GM12878 (cell line): ENCODE results near the gene CRTC2. TPM values are rescaled to one million over a fixed set of nuclear protein-coding genes. Genes with fewer than 3 reads are reported as not detected.

Experiments
- ATAC-seq: fragments of 200-7000 bp; cut with Tn5 transposase; 3 replicates; pipeline ENCODE4 v1.9.1; 2020; ENCODE audit warnings: mild to moderate bottlenecking, moderate library complexity
- BruUV-seq: library from RNA; stranded (reverse); fragments of 400-500 nt; replicated peaks from 2 replicates; lab custom pipeline; 2021; lab: Mats Ljungman, UMichigan
- CTCF ChIA-PET: fragments of 300-600 bp; sonication (Branson Sonifier 250); formaldehyde crosslinking; extraction: SDS; loops from one replicate; lab custom pipeline; 2021; ENCODE audit warnings: inconsistent platforms; lab: Yijun Ruan, JAX
- POLR2A ChIA-PET: fragments of 350-600 bp; formaldehyde crosslinking; extraction: SDS; loops from one replicate; lab custom pipeline; 2021; ENCODE audit warnings: inconsistent platforms; lab: Charles Lee
- RAD21 ChIA-PET: fragments of 300-600 bp; sonication (Branson Sonifier 250); formaldehyde crosslinking; loops from one replicate; lab custom pipeline; 2023; ENCODE audit warnings: antibody characterized with exemption; ENCODE audit not compliant: unreplicated experiment; lab: Charles Lee
- SMC1A ChIA-PET: fragments of 300-600 bp; sonication (Branson Sonifier 250); formaldehyde crosslinking; loops from one replicate; lab custom pipeline; 2023; ENCODE audit not compliant: unreplicated experiment, uncharacterized antibody; lab: Charles Lee
- DNase-seq: peaks from one replicate; pipeline ENCODE4 v3.0.0-alpha.2; 2011; ENCODE audit warnings: low read depth, low spot score
- FAIRE-seq: peaks from 3 replicates; lab custom pipeline; 2011; peaks lifted over from hg19 to GRCh38; lab: Jason Lieb, UNC
- H2AFZ ChIP-seq: 2 replicates; pipeline ENCODE4 v1.6.0; 2011; ENCODE audit warnings: low read depth, low read length, control low read depth; ENCODE audit not compliant: control insufficient read depth
- H3K27ac ChIP-seq: 2 replicates; pipeline ENCODE4 v1.5.1; 2011; ENCODE audit warnings: control low read depth; ENCODE audit not compliant: control insufficient read depth, insufficient read depth
- H3K27me3 ChIP-seq, 2 experiments: replicated peaks in 1 of 2; 2 replicates each; pipeline versions ENCODE4 v1.6.0 to v1.6.1; 2011; ENCODE audit warnings: low read length in 1 of 2; ENCODE audit not compliant: control insufficient read depth in 2 of 2, insufficient read depth in 2 of 2
- H3K36me3 ChIP-seq, 2 experiments: 2 replicates each; pipeline ENCODE4 v1.5.1; 2011; ENCODE audit warnings: low read length in 1 of 2; ENCODE audit not compliant: control insufficient read depth in 2 of 2, insufficient read depth in 2 of 2
- H3K4me1 ChIP-seq: 2 replicates; pipeline ENCODE4 v1.6.1; 2011; ENCODE audit warnings: mild to moderate bottlenecking, low read length, moderate library complexity, mixed read lengths; ENCODE audit not compliant: control insufficient read depth, insufficient read depth
- H3K4me2 ChIP-seq: 2 replicates; pipeline ENCODE4 v1.6.0; 2011; ENCODE audit warnings: control low read depth; ENCODE audit not compliant: control insufficient read depth, insufficient read depth
- H3K4me3 ChIP-seq: fragments of 200-600 bp; sonication (generic); 2 replicates; pipeline ENCODE4 v1.5.1; 2016
- H3K79me2 ChIP-seq: 2 replicates; pipeline ENCODE4 v1.6.0; 2011; ENCODE audit warnings: low read length; ENCODE audit not compliant: control insufficient read depth, insufficient read depth
- H3K9ac ChIP-seq: 2 replicates; pipeline ENCODE4 v1.8.0; 2011; ENCODE audit warnings: low read length, control low read depth, mixed read lengths; ENCODE audit not compliant: control insufficient read depth, insufficient read depth
- H3K9me3 ChIP-seq: replicated peaks from 3 replicates; pipeline ENCODE4 v1.5.1; 2011; ENCODE audit warnings: mild to moderate bottlenecking, low read length; ENCODE audit not compliant: control insufficient read depth, insufficient read depth
- H4K20me1 ChIP-seq: 2 replicates; pipeline ENCODE4 v1.6.0; 2011; ENCODE audit not compliant: control insufficient read depth, insufficient read depth
- ATF2 ChIP-seq: IDR thresholded peaks from 2 replicates; pipeline ENCODE4 v1.6.1; 2012; ENCODE audit warnings: low read length, inconsistent platforms
- CHD2 ChIP-seq: IDR thresholded peaks from 2 replicates; pipeline ENCODE4 v1.6.1; 2011; ENCODE audit warnings: low read depth, low read length, improper control_type of control experiment, borderline replicate concordance
- CHD4 ChIP-seq: fragments of 200-600 bp; sonication (generic); IDR thresholded peaks from 2 replicates; pipeline ENCODE4 v1.6.1; 2016; ENCODE audit warnings: mild to moderate bottlenecking
- E4F1 ChIP-seq: fragments of 450-650 bp; IDR thresholded peaks from 2 replicates; pipeline ENCODE4 v1.6.1; 2018; ENCODE audit warnings: borderline replicate concordance, mild to moderate bottlenecking; ENCODE audit not compliant: partially characterized antibody
- MEF2A ChIP-seq: IDR thresholded peaks from 2 replicates; pipeline ENCODE4 v1.6.1; 2011; ENCODE audit warnings: low read depth, mild to moderate bottlenecking, low read length, moderate library complexity; ENCODE audit not compliant: insufficient read depth
- MXI1 ChIP-seq: fragments of 150-350 bp; IDR thresholded peaks from 2 replicates; pipeline ENCODE4 v1.6.1; 2011; ENCODE audit warnings: low read depth, mild to moderate bottlenecking, inconsistent platforms, low read length, improper control_type of control experiment
- NFXL1 ChIP-seq: fragments of 450-650 bp; IDR thresholded peaks from 2 replicates; pipeline ENCODE4 v1.6.1; 2017; ENCODE audit warnings: antibody characterized with exemption, mild to moderate bottlenecking, borderline replicate concordance
- NFYB ChIP-seq: IDR thresholded peaks from 2 replicates; pipeline ENCODE4 v1.6.1; 2011; ENCODE audit warnings: low read depth, mild to moderate bottlenecking, low read length, improper control_type of control experiment, moderate library complexity; ENCODE audit not compliant: insufficient read depth
- POLR2AphosphoS2 ChIP-seq: IDR thresholded peaks from 2 replicates; pipeline ENCODE4 v1.6.1; 2011; ENCODE audit warnings: low read depth, mild to moderate bottlenecking, low read length, improper control_type of control experiment, moderate library complexity
- SKIL ChIP-seq: fragments of 450-650 bp; IDR thresholded peaks from 2 replicates; pipeline ENCODE4 v1.6.1; 2017; ENCODE audit warnings: mild to moderate bottlenecking, low read depth, inconsistent platforms; ENCODE audit not compliant: poor library complexity, severe bottlenecking
- ZNF207 ChIP-seq: fragments of 450-650 bp; IDR thresholded peaks from 2 replicates; pipeline ENCODE4 v1.6.1; 2014; ENCODE audit warnings: antibody characterized with exemption, mild to moderate bottlenecking, borderline replicate concordance
- WGBS: methylation state at CpG from one replicate; pipeline ENCODE4 v1.1.6; 2016; ENCODE audit warnings: low lambda C conversion rate; ENCODE audit not compliant: insufficient replicate concordance, insufficient coverage; ENCODE audit errors: missing lambda C conversion rate; 5-methylcytosine and 5-hydroxymethylcytosine counted together
- in situ Hi-C: fragments of 300-500 bp; cut with MboI; formaldehyde crosslinking; loops from 9 replicates; pipeline ENCODE4 v1.14.3; 2018; ENCODE audit warnings: mixed read lengths
- intact Hi-C: fragments of 100-400 bp; cut with micrococcal nuclease; formaldehyde crosslinking; loops from one replicate; pipeline ENCODE4 v1.14.2; 2022; ENCODE audit not compliant: unreplicated experiment
- polyA plus RNA-seq, 11 experiments: library from polyadenylated mRNA; depleted of rRNA in 4 of 11; unstranded in 6 of 11; stranded (reverse) in 5 of 11; fragments of >200 nt; fragmentation: Nextera tagmentation in 4 of 11; fragmentation: Illumina TruSeq in 1 of 11; extraction: Ambion mirVana in 4 of 11; extraction: Trizol in 1 of 11; gene quantifications; 1 replicate in 1 of 11; 2 replicates in 10 of 11; pipeline versions ENCODE4 v1.2.1 to v1.2.3, GENCODE V29; 2011 to 2016; ENCODE audit warnings: inconsistent platforms in 2 of 11, missing spikeins in 2 of 11, low read depth in 1 of 11
- total RNA-seq, 4 experiments: library from RNA; depleted of rRNA in 3 of 4; stranded (reverse); fragments of >200 nt in 3 of 4; fragmentation: Illumina TruSeq in 1 of 4; extraction: Trizol in 1 of 4; gene quantifications; 2 replicates each; pipeline versions ENCODE4 v1.2.1 to v1.2.3, GENCODE V29; 2013 to 2021

CRTC2 gene
- total and polyA plus RNA-seq, 10 of the 15 experiments (the other 5 are each of a cell fraction or from before 2014, with no cell fraction given): 5.1 to 57.9 (median 32.7) TPM

- no peak for TF ChIP-seq MXI1
- TF ChIP-seq E4F1: no peak
Observed at GRCh38 chr1:153908071-153908470, 50.3 kb downstream of the CRTC2 start (continued).

- ChIA-PET RAD21 (no interaction called here), CTCF (interaction anchor here (0.9 kb wide), 1 partner anchor 60 kb away, joined by 3 read pairs; no protein-coding TSS in a partner anchor), SMC1A (interaction anchor here (5.1 kb wide), 1 partner anchor 12 kb away, joined by 27 read pairs; no protein-coding TSS in a partner anchor), POLR2A (interaction anchor here (0.6 to 0.7 kb wide), 2 partner anchors 9 to 30 kb away, joined by 3 to 4 read pairs; no protein-coding TSS in a partner anchor)
- Histone ChIP-seq H3K4me3 (no peak overlapping the region), H3K27me3 (no peaks in the 10 kb centered on the region), H3K9ac (no peak overlapping the region), H3K79me2 (peaks cover 84% of the 10 kb centered on the region), H3K36me3 (peaks cover 2 to 10% of the 10 kb centered on the region in 2 experiments), H3K4me2 (no peak overlapping the region), H2AFZ (no peak overlapping the region), H3K4me1 (peaks cover 5% of the 10 kb centered on the region; the same call in 1 of the 2 replicates), H3K9me3 (no peaks in the 10 kb centered on the region; the same call in 1 of the 3 replicates), H4K20me1 (no peaks in the 10 kb centered on the region), H3K27ac (no peak overlapping the region)
- FAIRE-seq (no peak), ATAC-seq (no peak), DNase-seq (no peak)
- BruUV-seq: TSS peak; percentile 38
- in situ Hi-C loops: no loop called here
- 92% methylated on average over 6 of the region's 6 CpGs for WGBS
- intact Hi-C loops: no loop called here
- TF ChIP-seq MXI1 (no peak), POLR2AphosphoS2 (no peak), NFYB (no peak), SKIL (no peak), E4F1 (no peak), ZNF207 (no peak), ATF2 (no peak), CHD2 (no peak), NFXL1 (no peak), MEF2A (no peak), CHD4 (no peak)
Observed at GRCh38 chr1:153907134-153907533, 51.3 kb downstream of the CRTC2 start.
